ENCODE results near the gene FOXO3.
"Not testable (repeated sequence)": the region's sequence is repeated elsewhere in the genome, so short reads cannot be mapped to it uniquely, and the experiment has no call there.

FOXO3 gene

GRCh38 chr6:108633436-108633835 is 72.7 kb downstream of the FOXO3 start:
- DNase-seq: no peak

- no peak for DNase-seq
Measured at GRCh38 chr6:108635505-108636226, 74.9 kb downstream of the FOXO3 start.

- no peak for DNase-seq
Measured at GRCh38 chr6:108637963-108638362, 77.2 kb downstream of the FOXO3 start.

- no peak for DNase-seq
Measured at GRCh38 chr6:108638993-108639392, 78.3 kb downstream of the FOXO3 start.

- DNase-seq: no peak
Measured at GRCh38 chr6:108640104-108640503, 79.4 kb downstream of the FOXO3 start.

DNA sequence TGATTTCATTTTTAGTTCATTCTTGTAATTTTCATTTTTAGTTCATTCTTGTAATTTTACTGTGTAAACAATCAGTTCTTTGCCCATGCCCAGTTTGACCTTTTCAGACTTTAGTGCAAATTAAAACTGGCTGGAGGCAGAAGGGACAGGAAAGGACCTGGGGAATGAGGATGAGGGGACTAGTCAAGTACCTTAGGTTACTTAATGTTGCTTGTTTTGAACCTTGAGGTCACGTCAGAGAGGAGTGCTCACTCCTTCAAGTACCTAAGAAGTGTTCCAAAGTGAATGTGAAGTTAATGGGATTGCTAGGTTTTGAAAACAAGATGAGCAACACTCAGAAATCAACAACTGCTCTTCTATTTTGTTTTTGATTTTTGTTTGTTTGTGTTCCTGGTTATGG is 82.5 kb downstream of the FOXO3 start:
- DNase-seq: no peak

GRCh38 chr6:108644252-108644651 is 83.5 kb downstream of the FOXO3 start:
- DNase-seq: no peak

DNA sequence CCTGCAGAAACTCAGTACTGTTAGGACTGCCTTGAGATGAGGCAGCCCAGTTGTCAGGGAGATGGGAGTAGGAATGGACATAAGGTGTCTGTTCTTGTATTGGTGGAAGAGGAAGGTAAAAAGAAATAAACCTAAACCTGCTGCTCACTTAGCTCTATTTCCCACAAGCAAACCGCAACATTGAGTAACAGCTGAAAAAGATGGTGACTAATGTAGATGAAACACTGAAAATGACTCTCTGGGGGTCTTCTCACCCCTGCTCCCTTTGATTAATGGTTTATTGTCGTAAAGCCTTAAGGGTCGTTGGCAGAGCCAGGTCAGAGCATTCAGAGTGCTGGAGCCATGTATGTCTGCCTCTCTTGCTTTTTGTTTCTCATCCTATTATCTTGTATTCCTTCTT is 87.5 kb downstream of the FOXO3 start:
- no peak for DNase-seq

DNA sequence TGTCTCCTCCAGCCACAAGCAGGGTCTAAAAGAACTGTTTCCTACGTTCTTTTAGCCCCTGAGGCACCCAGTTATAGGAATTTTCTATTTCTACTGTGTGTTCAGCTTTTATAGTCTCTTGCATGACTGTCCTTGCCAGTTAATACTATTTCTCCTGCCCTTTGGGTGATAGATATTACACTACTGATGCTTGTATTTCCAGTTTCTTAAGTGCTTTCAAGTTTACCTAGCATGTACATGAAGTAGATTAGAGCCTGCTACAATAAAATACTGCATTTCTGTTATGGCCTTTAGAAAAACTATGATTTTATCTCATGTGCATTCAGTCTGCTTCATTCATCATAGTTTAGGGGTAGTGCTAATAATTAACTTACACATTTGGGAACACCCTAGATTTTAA is 89.6 kb downstream of the FOXO3 start:
- no peak for DNase-seq

- DNase-seq: no peak
Measured at GRCh38 chr6:108650781-108651180, 90.1 kb downstream of the FOXO3 start.

DNA sequence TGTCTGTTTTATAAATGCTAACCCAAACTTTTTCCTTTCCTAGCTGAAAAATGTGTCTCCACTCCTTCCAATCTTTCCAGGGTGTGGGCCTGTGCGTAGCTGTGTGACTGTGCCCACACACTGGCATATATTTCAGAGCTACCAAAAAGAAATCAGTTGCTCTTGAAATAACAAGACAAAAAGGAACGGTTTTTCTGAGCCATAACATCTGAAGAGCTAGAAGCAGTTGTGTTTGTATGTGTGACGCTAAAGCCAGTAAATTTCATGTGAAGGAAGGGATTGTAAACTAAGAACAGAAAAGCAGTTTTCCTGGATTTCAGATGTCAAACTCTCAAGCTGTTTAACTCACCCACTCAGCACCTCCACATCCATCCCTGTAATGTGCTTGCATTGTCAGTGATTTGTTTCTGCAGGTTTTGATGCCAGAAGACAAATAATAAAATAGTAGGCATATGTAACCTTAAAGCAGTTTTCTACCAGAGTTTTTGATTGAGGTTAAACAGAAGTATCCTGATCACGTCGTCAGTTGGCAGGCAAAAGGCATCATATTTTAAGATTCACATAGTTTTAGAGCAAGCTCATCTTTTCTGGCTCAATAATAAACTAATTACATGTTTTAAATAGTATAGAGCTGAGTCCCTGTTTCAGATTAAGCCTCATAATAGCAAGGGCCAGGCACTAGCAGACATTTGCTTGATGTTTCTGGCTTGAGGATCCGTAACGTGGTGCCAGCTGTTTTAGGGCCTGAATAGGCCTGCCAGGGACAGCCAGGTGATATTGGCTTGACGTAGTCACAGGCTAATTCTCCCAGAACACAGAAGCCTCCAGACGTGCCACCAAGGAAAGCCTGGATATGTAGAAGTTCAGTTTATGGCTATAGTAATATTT is 90.9 kb downstream of the FOXO3 start:
- no peak for DNase-seq

DNA sequence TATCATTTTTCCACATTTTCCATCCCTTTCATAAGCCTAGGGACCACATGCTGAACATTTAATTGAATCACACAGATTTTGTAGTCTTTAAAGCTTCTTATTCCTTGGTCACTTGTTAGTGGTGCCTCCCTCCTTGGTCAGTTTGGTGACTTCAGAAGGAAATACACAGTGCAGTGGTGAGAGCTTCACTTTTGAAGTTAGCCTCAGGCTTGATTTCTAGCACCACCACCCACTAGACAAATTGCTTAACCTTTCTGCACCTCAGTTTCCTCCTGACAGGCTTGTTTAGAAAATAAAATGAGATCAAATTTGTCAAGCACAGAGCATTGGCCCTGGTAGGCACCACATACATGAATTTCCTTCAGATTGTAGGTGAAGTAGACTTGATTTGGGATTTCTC is 91.7 kb downstream of the FOXO3 start:
- DNase-seq: no peak

- no peak for DNase-seq
Measured at GRCh38 chr6:108653949-108654348, 93.2 kb downstream of the FOXO3 start.

DNA sequence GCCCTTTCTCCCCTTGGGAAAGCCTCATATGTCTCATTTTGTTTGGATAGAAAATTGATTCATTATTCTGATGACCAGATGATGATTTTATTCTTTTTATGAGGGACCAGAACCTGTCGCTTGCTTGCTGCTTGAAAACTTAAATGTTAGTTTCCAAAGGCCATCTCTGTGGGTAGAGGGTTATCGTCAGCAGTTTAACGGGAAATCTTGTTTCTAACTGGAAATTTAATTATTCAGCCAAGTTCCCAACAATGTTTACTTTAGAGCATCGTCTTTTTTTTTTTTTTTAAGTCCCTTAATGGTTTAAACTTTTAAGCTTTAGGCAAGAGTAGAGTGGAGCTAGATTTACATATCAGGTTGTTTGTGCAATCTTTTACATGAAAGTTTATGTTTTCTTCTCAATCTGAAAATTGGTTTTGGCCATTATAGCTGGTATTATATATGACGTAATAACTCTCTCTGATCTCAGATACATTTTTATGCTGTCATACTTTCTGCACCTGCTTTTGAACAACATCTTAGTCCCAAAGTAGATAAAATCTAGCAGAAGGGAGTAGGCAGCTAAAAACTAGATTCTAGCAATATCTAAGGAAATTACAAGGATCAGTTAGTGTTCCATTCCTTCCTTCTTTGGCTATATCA is 93.9 kb downstream of the FOXO3 start:
- DNase-seq: no peak

GRCh38 chr6:108655806-108656651 is 95.3 kb downstream of the FOXO3 start:
- DNase-seq: no peak

GRCh38 chr6:108656836-108657235 is 96.1 kb downstream of the FOXO3 start:
- DNase-seq: no peak

DNA sequence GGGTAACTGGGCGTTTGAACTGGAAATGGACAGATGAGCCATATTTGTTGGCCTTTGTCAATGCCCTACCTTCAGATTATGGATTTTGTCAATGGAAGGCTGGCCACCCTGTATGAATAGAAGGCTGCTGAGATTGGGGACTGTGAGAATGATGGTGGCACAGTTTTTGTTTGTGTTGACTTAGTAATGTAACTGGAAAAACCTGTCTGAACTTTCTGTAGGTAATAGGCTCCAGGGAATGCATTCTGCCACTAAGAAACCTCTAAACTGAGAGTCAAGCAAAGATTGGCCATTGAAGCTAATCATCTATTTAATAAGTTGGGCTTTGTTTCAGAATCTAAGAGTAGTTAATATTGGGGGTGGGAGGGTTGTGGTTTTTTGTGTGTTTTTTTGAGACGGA is 97.5 kb downstream of the FOXO3 start:
- DNase-seq: no peak

DNA sequence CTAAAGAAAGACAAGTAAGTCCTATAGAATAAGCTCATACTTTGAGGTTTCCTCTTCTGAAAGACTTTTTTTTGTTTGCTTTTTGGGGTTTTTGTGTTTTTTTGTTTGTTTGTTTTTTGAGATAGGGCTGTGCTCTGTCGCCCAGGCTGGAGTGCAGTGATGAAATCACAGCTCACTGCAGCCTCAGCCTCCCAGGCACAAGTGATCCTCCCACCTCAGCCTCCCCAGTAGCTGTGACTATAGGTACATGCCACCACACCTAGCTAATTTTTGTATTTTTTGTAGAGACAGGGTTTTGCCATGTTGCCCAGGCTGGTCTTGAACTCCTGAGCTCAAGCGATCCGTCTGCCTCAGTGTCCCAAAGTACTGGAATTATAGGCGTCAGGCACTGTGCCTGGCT is 98.1 kb downstream of the FOXO3 start:
- not testable (repeated sequence) for DNase-seq

DNA sequence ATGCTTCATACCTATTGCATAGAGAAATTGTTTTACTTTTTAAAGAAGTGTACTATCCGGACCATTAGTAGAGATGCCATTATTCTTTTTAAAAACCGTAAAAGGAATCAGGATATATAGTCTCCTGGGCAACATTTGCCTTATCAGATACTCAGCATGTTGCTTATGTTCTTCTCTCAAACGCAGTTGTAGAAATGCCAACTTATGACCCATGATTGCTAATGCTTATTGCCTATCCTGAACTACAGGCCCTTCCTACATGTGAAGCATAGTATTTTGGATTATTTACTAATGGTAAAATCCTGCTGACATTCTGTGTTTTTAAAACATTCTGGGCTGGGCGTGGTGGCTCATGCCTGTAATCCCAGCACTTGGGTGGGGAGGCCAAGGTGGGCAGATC is 99.5 kb downstream of the FOXO3 start:
- DNase-seq: no peak

GRCh38 chr6:108661430-108661829 is 100.7 kb downstream of the FOXO3 start:
- DNase-seq: no peak

GRCh38 chr6:108661982-108662381 is 101.3 kb downstream of the FOXO3 start:
- DNase-seq: no peak

- no peak for DNase-seq
Measured at GRCh38 chr6:108662702-108663101, 102.0 kb downstream of the FOXO3 start.

Data from DMS153 (cell line).